Measurements from ENCODE around the gene CLEC4F. TPM values are rescaled to one million over a fixed set of nuclear protein-coding genes. Genes with fewer than 3 reads are reported as not detected.
A peak's percentile ranks its signal among the peaks of the same experiment; 100 is the strongest.

The CLEC4F gene
- total RNA-seq, 1 donor from 2014 or later = not detected

DNA sequence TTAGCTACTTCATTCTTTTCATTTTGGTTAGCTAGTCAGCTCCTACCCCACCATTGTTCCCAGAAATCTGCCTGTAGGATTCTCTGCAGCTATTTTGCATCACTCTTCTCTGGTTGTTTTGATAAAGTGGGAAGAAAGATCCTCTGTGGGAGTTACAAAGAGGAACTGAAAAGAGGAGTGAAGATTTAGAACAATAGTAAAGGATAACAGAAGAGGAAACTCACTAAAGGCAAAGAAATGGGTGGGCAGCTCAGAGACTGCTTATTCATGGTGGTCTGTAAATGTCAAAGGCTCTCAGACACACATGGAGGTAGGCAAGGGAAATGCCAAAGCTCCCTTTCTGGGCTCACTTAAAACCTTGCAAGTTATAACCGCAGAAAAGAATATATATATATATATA lies 32.4 kb upstream of the CLEC4F start:
- no peak overlapping the region for H3K4me3 Mint-ChIP-seq
- no peak for DNase-seq (ENCODE audit: low read depth, low spot score)
- peaks cover 13% of the 10 kb centered on the region for H3K27me3 Mint-ChIP-seq (ENCODE audit: low read depth)
- H3K4me1 Mint-ChIP-seq = peaks cover 21% of the 10 kb centered on the region
- TF ChIP-seq, protein P1, sequence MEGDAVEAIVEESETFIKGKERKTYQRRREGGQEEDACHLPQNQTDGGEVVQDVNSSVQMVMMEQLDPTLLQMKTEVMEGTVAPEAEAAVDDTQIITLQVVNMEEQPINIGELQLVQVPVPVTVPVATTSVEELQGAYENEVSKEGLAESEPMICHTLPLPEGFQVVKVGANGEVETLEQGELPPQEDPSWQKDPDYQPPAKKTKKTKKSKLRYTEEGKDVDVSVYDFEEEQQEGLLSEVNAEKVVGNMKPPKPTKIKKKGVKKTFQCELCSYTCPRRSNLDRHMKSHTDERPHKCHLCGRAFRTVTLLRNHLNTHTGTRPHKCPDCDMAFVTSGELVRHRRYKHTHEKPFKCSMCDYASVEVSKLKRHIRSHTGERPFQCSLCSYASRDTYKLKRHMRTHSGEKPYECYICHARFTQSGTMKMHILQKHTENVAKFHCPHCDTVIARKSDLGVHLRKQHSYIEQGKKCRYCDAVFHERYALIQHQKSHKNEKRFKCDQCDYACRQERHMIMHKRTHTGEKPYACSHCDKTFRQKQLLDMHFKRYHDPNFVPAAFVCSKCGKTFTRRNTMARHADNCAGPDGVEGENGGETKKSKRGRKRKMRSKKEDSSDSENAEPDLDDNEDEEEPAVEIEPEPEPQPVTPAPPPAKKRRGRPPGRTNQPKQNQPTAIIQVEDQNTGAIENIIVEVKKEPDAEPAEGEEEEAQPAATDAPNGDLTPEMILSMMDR (conservative IDR thresholded peaks at IDR 0.05) = no peak
- no peaks in the 10 kb centered on the region for H3K36me3 Mint-ChIP-seq (ENCODE audit: low read depth)
- H3K9me3 Mint-ChIP-seq = no peaks in the 10 kb centered on the region
- H3K27ac Mint-ChIP-seq (ENCODE audit: unreplicated experiment) = no peak overlapping the region

DNA sequence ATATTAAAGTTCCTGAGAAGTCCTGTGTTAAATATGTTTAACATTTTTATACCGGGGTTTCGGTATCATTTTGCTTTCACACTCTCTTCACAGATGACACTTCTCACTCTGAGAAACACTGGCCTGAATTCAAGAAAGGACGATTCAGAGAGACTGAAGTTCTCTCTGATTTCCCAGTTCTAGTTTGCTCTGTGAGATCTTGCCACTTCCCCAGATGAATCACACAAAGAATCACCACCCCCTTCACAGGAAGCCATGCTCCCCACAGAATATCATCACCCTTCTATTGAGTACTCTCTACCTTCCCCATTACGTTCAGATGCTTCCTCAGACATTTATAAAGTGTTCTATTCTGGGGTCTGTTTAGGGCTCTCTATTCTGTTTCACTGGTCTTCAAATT lies 31.3 kb upstream of the CLEC4F start:
- Mint-ChIP-seq H3K4me1 (peaks cover 21% of the 10 kb centered on the region), H3K4me3 (no peak overlapping the region), H3K27me3 (ENCODE audit: low read depth) (peaks cover 5% of the 10 kb centered on the region), H3K27ac (ENCODE audit: unreplicated experiment) (no peak overlapping the region), H3K36me3 (ENCODE audit: low read depth) (no peaks in the 10 kb centered on the region), H3K9me3 (no peaks in the 10 kb centered on the region)
- TF ChIP-seq, protein P1 (conservative IDR thresholded peaks at IDR 0.05) = no peak
- no peak for DNase-seq (ENCODE audit: low read depth, low spot score)

DNA sequence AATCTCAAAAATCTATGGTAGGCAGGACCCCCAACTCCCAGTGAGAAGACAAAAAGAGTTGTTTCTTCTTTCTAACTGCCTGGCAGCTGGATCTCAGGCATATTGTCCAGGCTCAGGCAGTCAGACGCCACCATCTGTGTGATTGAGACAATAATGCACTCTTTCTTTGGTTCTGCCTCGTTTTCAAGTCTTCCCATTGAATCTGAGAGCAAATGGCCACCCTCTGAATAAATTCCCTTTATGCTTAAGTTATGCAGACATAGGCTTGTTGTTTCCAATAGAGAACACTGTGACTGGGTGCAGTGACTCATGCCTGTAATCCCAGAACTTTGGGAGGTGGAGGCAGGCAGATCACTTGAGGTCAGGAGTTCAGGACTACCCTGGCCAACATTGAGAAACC lies 30.5 kb upstream of the CLEC4F start:
- peaks cover 21% of the 10 kb centered on the region for H3K4me1 Mint-ChIP-seq
- H3K4me3 Mint-ChIP-seq = no peak overlapping the region
- no peak for DNase-seq (ENCODE audit: low read depth, low spot score)
- H3K27me3 Mint-ChIP-seq (ENCODE audit: low read depth) = peaks cover 6% of the 10 kb centered on the region
- TF ChIP-seq, protein P1 (conservative IDR thresholded peaks at IDR 0.05) = no peak
- no peaks in the 10 kb centered on the region for H3K9me3 Mint-ChIP-seq
- no peaks in the 10 kb centered on the region for H3K36me3 Mint-ChIP-seq (ENCODE audit: low read depth)
- H3K27ac Mint-ChIP-seq (ENCODE audit: unreplicated experiment) = peak overlapping the region; percentile 59

DNA sequence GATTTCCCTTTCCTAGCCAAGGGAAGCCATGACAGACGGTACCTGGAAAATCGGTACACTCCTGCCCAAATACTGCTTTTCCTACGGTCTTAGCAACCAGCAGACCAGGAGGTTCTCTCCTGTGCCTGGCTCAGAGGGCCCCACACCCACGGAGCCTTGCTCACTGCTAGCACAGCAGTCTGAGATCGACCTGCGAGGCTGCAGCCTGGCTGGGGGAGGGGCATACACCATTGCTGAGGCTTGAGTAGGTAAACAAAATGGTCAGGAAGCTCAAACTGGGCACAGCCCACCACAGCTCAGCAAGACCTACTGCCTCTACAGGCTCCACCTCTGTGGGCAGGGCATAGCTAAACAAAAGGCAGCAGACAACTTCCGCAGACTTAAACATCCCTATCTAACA lies 22.0 kb upstream of the CLEC4F start:
- H3K27ac Mint-ChIP-seq (ENCODE audit: unreplicated experiment) = no peak overlapping the region
- peaks cover 19% of the 10 kb centered on the region for H3K27me3 Mint-ChIP-seq (ENCODE audit: low read depth)
- DNase-seq (ENCODE audit: low read depth, low spot score) = no peak

DNA sequence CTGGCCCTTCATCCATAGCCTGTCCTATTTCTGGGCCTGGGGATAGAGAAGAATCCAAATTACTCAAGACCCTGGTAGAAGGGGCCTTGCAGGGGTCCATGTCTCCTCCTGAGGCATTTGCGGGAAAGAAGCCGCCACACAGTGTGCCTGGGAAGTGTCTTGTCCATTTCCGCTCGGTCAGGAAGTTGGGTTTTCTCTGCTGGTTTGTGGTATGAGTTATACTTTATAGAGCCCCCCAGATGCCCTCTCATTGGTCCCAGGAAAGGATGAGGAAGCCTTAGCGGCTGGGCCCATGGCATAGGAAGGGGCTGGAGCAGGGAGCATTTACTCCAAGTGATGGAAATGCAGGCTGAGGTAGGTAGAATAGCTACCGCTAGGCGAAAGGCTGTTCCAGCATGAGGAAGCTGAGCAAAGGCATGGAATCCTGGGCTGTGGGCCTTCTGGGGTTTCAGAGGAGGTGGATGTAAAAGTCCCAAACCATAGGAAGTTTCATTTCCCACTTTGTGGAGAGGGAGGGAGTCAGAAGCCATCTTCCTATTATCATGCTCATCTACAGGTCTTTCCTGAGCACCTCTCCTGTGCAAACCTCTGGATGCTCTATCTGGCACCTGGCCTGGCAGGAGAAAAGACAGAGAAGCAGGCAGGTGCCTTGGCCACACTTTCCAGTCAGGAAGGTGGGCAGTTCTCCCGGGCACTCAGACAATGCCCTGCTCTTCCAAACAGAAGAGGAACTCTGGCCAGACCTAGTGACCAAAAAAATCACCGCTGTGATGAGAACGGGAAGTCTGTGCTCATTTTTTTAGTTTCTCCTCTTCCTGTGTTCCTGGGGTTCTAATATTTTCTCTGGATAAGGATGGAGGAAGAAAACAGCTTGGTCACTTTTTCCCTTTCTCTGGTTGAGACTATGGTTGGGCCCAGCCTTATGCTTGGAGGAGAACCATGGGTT lies 17.9 kb upstream of the CLEC4F start:
- Mint-ChIP-seq H3K36me3 (ENCODE audit: low read depth) (no peaks in the 10 kb centered on the region), H3K9me3 (peaks cover 2% of the 10 kb centered on the region), H3K27ac (ENCODE audit: unreplicated experiment) (no peak overlapping the region), H3K4me1 (no peaks in the 10 kb centered on the region), H3K27me3 (ENCODE audit: low read depth) (peaks cover 15% of the 10 kb centered on the region), H3K4me3 (no peak overlapping the region)
- TF ChIP-seq, protein P1 (conservative IDR thresholded peaks at IDR 0.05) = no peak
- DNase-seq (ENCODE audit: low read depth, low spot score) = no peak

More for the DNA sequence above, 22.0 kb upstream of the CLEC4F start:
- Mint-ChIP-seq H3K36me3 (ENCODE audit: low read depth) (no peaks in the 10 kb centered on the region), H3K9me3 (peaks cover 2% of the 10 kb centered on the region), H3K4me3 (no peak overlapping the region), H3K4me1 (no peaks in the 10 kb centered on the region)
- TF ChIP-seq, protein P1 (conservative IDR thresholded peaks at IDR 0.05) = no peak
